ENCODE measurements around the gene CYB561D2.

DNA sequence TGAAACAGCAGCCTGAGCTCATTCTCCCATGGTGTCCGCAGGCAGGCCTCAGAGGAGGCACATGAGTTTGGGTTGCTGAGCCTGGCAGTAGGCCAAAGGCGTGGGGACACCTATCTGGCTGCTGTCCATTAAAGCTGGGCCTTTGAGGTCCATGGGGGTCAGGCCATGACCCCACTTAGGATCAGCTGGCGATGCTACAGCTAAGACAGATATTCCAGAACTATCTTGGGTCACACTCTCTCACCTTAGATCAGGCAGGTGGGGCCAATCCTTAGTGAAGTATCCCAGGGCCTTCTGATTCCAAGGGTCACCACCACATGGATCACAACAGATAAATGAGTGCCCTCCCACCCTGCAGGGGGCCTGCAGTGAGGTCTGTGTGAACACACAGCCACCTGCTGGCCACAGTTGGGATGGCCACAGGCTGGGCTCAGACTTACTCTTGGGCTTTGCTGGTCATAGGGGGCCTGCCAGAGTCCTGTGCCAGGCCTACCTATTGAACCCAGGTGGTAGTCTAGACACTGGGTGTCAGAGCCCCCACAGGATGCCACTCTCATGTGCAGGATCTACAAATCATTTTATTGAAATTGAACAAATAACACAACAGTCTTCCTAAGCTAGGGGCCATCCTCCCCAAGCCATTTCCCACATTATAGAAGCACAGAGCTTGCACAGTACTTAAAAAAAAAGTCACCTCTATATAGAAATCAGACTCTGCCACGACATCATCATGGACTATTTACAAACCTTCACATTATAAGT lies 26.1 kb upstream of the CYB561D2 start:
- TF ChIP-seq, protein P1, sequence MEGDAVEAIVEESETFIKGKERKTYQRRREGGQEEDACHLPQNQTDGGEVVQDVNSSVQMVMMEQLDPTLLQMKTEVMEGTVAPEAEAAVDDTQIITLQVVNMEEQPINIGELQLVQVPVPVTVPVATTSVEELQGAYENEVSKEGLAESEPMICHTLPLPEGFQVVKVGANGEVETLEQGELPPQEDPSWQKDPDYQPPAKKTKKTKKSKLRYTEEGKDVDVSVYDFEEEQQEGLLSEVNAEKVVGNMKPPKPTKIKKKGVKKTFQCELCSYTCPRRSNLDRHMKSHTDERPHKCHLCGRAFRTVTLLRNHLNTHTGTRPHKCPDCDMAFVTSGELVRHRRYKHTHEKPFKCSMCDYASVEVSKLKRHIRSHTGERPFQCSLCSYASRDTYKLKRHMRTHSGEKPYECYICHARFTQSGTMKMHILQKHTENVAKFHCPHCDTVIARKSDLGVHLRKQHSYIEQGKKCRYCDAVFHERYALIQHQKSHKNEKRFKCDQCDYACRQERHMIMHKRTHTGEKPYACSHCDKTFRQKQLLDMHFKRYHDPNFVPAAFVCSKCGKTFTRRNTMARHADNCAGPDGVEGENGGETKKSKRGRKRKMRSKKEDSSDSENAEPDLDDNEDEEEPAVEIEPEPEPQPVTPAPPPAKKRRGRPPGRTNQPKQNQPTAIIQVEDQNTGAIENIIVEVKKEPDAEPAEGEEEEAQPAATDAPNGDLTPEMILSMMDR (IDR thresholded peaks at IDR 0.05): peak; percentile 69 to 83 (median 77)
- no peak for TF ChIP-seq POLR2A (IDR thresholded peaks at IDR 0.05)

Data from testis (tissue), 2 donors.